ENCODE data around the gene VGLL4. TPM values are rescaled to one million over a fixed set of nuclear protein-coding genes. Genes with fewer than 3 reads are reported as not detected.

VGLL4 gene
- total RNA-seq, 1 donor from 2014 or later = 86.9 TPM

- no peak for DNase-seq (ENCODE audit: extremely low read depth, low read depth, low spot score)
Observed at GRCh38 chr3:11631820-11632219, 11.9 kb downstream of the VGLL4 start.

- no peak for DNase-seq (ENCODE audit: extremely low read depth, low read depth, low spot score)
Observed at GRCh38 chr3:11629716-11630115, 14.0 kb downstream of the VGLL4 start.

- no peak for DNase-seq (ENCODE audit: extremely low read depth, low read depth, low spot score)
Observed at GRCh38 chr3:11627612-11628011, 16.1 kb downstream of the VGLL4 start.

GRCh38 chr3:11626084-11626463, 17.6 kb downstream of the VGLL4 start:
- DNase-seq (ENCODE audit: extremely low read depth, low read depth, low spot score) = no peak

- DNase-seq (ENCODE audit: extremely low read depth, low read depth, low spot score) = no peak
Observed at GRCh38 chr3:11625376-11626083, 18.2 kb downstream of the VGLL4 start.

GRCh38 chr3:11624704-11625375, 18.9 kb downstream of the VGLL4 start:
- no peak for DNase-seq (ENCODE audit: extremely low read depth, low read depth, low spot score)

- no peak for DNase-seq (ENCODE audit: extremely low read depth, low read depth, low spot score)
Observed at GRCh38 chr3:11624161-11624560, 19.6 kb downstream of the VGLL4 start.

- no peak for DNase-seq (ENCODE audit: extremely low read depth, low read depth, low spot score)
Observed at GRCh38 chr3:11622586-11623550, 20.8 kb downstream of the VGLL4 start.

- DNase-seq (ENCODE audit: extremely low read depth, low read depth, low spot score) = no peak
Observed at GRCh38 chr3:11621077-11621476, 22.6 kb downstream of the VGLL4 start.

- no peak for DNase-seq (ENCODE audit: extremely low read depth, low read depth, low spot score)
Observed at GRCh38 chr3:11619946-11620652, 23.6 kb downstream of the VGLL4 start.

GRCh38 chr3:11619461-11619860, 24.3 kb downstream of the VGLL4 start:
- no peak for DNase-seq (ENCODE audit: extremely low read depth, low read depth, low spot score)

- DNase-seq (ENCODE audit: extremely low read depth, low read depth, low spot score) = no peak
Observed at GRCh38 chr3:11618904-11619303, 24.8 kb downstream of the VGLL4 start.

GRCh38 chr3:11616551-11616950, 27.2 kb downstream of the VGLL4 start:
- no peak for DNase-seq (ENCODE audit: extremely low read depth, low read depth, low spot score)

- DNase-seq (ENCODE audit: extremely low read depth, low read depth, low spot score) = no peak
Observed at GRCh38 chr3:11613851-11614487, 29.7 kb downstream of the VGLL4 start.

- DNase-seq (ENCODE audit: extremely low read depth, low read depth, low spot score) = no peak
Observed at GRCh38 chr3:11613319-11613718, 30.4 kb downstream of the VGLL4 start.

- DNase-seq (ENCODE audit: extremely low read depth, low read depth, low spot score) = no peak
Observed at GRCh38 chr3:11612515-11613188, 31.1 kb downstream of the VGLL4 start.

- no peak for DNase-seq (ENCODE audit: extremely low read depth, low read depth, low spot score)
Observed at GRCh38 chr3:11611341-11611799, 32.3 kb downstream of the VGLL4 start.

- DNase-seq (ENCODE audit: extremely low read depth, low read depth, low spot score) = no peak
Observed at GRCh38 chr3:11610700-11611275, 32.9 kb downstream of the VGLL4 start.

GRCh38 chr3:11610044-11610671, 33.6 kb downstream of the VGLL4 start:
- no peak for DNase-seq (ENCODE audit: extremely low read depth, low read depth, low spot score)
